Activated CD4-positive, alpha-beta memory T cell treated with anti-CD3 and anti-CD28 coated beads, Interleukin-2, amount 10 ng/mL, durations not matched to agents 7 days and 5 days (primary cell): ENCODE measurements around the gene TRMT61B. TPM values are rescaled to one million over a fixed set of nuclear protein-coding genes. Genes with fewer than 3 reads are reported as not detected.
A peak's percentile ranks its signal among the peaks of the same experiment; 100 is the strongest.

ENCODE experiments used
- CTCF ChIA-PET: fragments of 350-600 bp; sonication (Branson Sonifier 250); formaldehyde crosslinking; loops from one replicate; lab custom pipeline; 2021; ENCODE audit warnings: antibody characterized with exemption, inconsistent platforms; lab: Charles Lee
- POLR2A ChIA-PET: fragments of 350-600 bp; sonication (Branson Sonifier 250); formaldehyde crosslinking; loops from one replicate; lab custom pipeline; 2021; ENCODE audit warnings: antibody characterized with exemption; lab: Charles Lee
- DNase-seq: peaks from one replicate; pipeline ENCODE4 v3.0.0-alpha.2; 2020
- H3K27ac Mint-ChIP-seq: one replicate; pipeline ENCODE4 v1.8.0; 2021; ENCODE audit warnings: mild to moderate bottlenecking, mixed read lengths
- H3K27me3 Mint-ChIP-seq: one replicate; pipeline ENCODE4 v1.8.0; 2021; ENCODE audit warnings: mixed read lengths
- H3K36me3 Mint-ChIP-seq: one replicate; pipeline ENCODE4 v1.8.0; 2021; ENCODE audit warnings: low read depth, mixed read lengths
- H3K4me1 Mint-ChIP-seq: one replicate; pipeline ENCODE4 v1.8.0; 2021; ENCODE audit warnings: mixed read lengths
- H3K4me3 Mint-ChIP-seq: one replicate; pipeline ENCODE4 v1.8.0; 2021; ENCODE audit warnings: mild to moderate bottlenecking, mixed read lengths
- H3K9me3 Mint-ChIP-seq: one replicate; pipeline ENCODE4 v1.8.0; 2021; ENCODE audit warnings: mixed read lengths
- total RNA-seq, 2 experiments: library from RNA; stranded (reverse); gene quantifications; one replicate each; pipeline ENCODE4 v1.2.3, GENCODE V29; 2021

TRMT61B gene
- total RNA-seq: 10 to 100 TPM; 13.1 to 14.1 TPM

DNA sequence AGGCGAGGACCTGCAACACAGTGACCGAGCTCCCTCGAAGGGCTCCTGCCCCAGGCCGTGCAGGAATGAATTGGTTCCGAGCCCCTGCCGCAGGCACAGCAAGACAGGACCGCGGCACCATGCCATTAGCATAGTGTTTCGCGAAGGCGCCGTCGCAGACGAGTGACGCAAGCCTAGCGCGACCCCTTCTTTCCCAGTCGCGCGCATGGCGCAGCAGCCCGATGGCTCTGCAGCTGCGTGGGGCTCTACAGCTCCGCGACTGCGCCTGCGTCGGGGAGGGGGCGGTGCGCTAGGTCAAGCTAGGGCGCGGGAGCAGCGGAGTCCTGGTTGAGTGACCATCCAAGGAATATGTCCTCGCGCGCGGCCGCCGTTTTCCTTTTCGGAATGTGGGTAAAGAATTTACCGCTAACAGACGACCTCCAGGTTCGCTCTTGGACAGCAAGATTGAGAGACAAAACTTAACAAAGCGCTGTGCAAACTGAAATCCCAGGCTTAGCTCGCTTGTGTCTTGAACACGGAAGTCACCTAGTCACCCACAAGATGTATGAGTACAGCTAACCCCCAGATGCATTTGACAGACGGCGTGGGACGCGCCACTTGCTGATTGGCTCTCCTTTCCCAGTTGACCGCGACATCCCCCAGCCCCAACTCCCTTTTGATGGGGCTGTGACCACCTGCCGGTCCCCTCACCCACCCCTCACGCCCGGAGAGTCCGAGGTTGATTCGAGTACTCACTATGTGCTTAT, at the start of gene TRMT61B:
TSS of gene TRMT61B (minus strand) at position 164 of the 746 bp plus-strand sequence. CDS start at position 132, 32 bp downstream.
- H3K27me3 Mint-ChIP-seq: peaks cover 2% of the 10 kb centered on the region
- ChIA-PET CTCF (interaction anchor here (0.5 to 3.1 kb wide), 14 partner anchors 9 to 359 kb away, joined by 3 to 10 read pairs (median 3); partner anchors contain the start of gene WDR43), POLR2A (interaction anchor here (0.8 to 5.9 kb wide), 35 partner anchors 8 to 1820 kb away, joined by 3 to 114 read pairs (median 5); partner anchors contain the start of genes PPP1CB, SPDYA and WDR43)
- peaks cover 32% of the 10 kb centered on the region for H3K4me1 Mint-ChIP-seq
- peak; percentile 98 for DNase-seq
- H3K27ac Mint-ChIP-seq: peak within 1 kb of the TSS; percentile 95
- H3K4me3 Mint-ChIP-seq: peak within 1 kb of the TSS; percentile 96
- H3K36me3 Mint-ChIP-seq: peaks cover 11% of the 10 kb centered on the region
- no peaks in the 10 kb centered on the region for H3K9me3 Mint-ChIP-seq

GRCh38 chr2:28915939-28916338, 45.8 kb upstream of the TRMT61B start:
- POLR2A ChIA-PET: interaction anchor here (0.9 to 1.7 kb wide), 4 partner anchors 15 to 46 kb away, joined by 3 to 6 read pairs (median 4); partner anchors contain the start of gene TRMT61B

GRCh38 chr2:28909655-28910353, 39.7 kb upstream of the TRMT61B start:
- CTCF ChIA-PET: interaction anchor here (1.0 to 1.7 kb wide), 2 partner anchors 8 to 14 kb away, joined by 4 read pairs; no protein-coding TSS in a partner anchor
- no peak for DNase-seq
- no peaks in the 10 kb centered on the region for H3K27me3 Mint-ChIP-seq
- peaks cover 5% of the 10 kb centered on the region for H3K4me1 Mint-ChIP-seq
- H3K36me3 Mint-ChIP-seq: peaks cover 73% of the 10 kb centered on the region
- H3K9me3 Mint-ChIP-seq: no peaks in the 10 kb centered on the region
- no peak overlapping the region for H3K4me3 Mint-ChIP-seq
- H3K27ac Mint-ChIP-seq: no peak overlapping the region
- POLR2A ChIA-PET: interaction anchor here (1.1 to 2.3 kb wide), 4 partner anchors 8 to 40 kb away, joined by 3 to 9 read pairs (median 4); partner anchors contain the start of genes TRMT61B and WDR43

More at GRCh38 chr2:28915939-28916338, 45.8 kb upstream of the TRMT61B start:
- Mint-ChIP-seq H3K9me3 (no peaks in the 10 kb centered on the region), H3K4me3 (no peak overlapping the region), H3K36me3 (peaks cover 54% of the 10 kb centered on the region), H3K27ac (no peak overlapping the region), H3K27me3 (no peaks in the 10 kb centered on the region), H3K4me1 (peaks cover 11% of the 10 kb centered on the region)
- CTCF ChIA-PET: no interaction called here
- no peak for DNase-seq

GRCh38 chr2:28908172-28908571, 38.1 kb upstream of the TRMT61B start:
- peaks cover 7% of the 10 kb centered on the region for H3K4me1 Mint-ChIP-seq
- no peak overlapping the region for H3K4me3 Mint-ChIP-seq
- H3K27ac Mint-ChIP-seq: no peak overlapping the region
- H3K36me3 Mint-ChIP-seq: peaks cover 69% of the 10 kb centered on the region
- no peak for DNase-seq
- CTCF ChIA-PET: no interaction called here
- H3K27me3 Mint-ChIP-seq: no peaks in the 10 kb centered on the region
- POLR2A ChIA-PET: interaction anchor here (0.9 kb wide), 2 partner anchors 11 to 12 kb away, joined by 5 read pairs; no protein-coding TSS in a partner anchor
- no peaks in the 10 kb centered on the region for H3K9me3 Mint-ChIP-seq

DNA sequence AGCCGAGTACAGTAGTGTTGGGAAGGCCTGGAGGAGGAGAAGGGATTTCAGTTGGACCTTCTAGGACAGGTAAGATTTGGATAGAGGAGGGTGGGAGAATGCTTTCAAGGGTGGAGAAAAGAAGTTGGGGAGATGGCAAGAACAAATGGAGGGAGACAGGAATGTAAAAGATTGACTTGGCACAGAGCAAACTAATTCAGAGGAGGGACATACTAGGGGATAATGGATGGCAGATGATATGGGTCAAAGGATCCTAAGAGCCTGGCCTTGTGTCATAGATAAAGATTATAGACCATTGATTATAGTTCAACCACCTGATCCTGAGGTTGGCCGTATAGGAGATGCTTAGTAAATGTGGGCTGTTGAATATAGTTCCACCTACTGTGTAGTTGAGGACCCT, 36.7 kb upstream of the TRMT61B start:
- no peak overlapping the region for H3K4me3 Mint-ChIP-seq
- H3K27ac Mint-ChIP-seq: peak overlapping the region; percentile 21
- CTCF ChIA-PET: no interaction called here
- POLR2A ChIA-PET: no interaction called here
- H3K4me1 Mint-ChIP-seq: peaks cover 7% of the 10 kb centered on the region
- H3K9me3 Mint-ChIP-seq: no peaks in the 10 kb centered on the region
- H3K27me3 Mint-ChIP-seq: no peaks in the 10 kb centered on the region
- H3K36me3 Mint-ChIP-seq: peaks cover 67% of the 10 kb centered on the region
- DNase-seq: no peak

- Mint-ChIP-seq H3K9me3 (no peaks in the 10 kb centered on the region), H3K27me3 (no peaks in the 10 kb centered on the region), H3K36me3 (peaks cover 66% of the 10 kb centered on the region), H3K4me3 (no peak overlapping the region), H3K4me1 (peaks cover 9% of the 10 kb centered on the region), H3K27ac (peak overlapping the region; percentile 21)
- DNase-seq: no peak
- POLR2A ChIA-PET: no interaction called here
- CTCF ChIA-PET: no interaction called here
Observed at GRCh38 chr2:28906376-28906775, 36.3 kb upstream of the TRMT61B start.

- Mint-ChIP-seq H3K4me1 (peaks cover 17% of the 10 kb centered on the region), H3K4me3 (no peak overlapping the region), H3K27me3 (no peaks in the 10 kb centered on the region), H3K27ac (no peak overlapping the region), H3K9me3 (no peaks in the 10 kb centered on the region), H3K36me3 (peaks cover 67% of the 10 kb centered on the region)
- ChIA-PET CTCF (no interaction called here), POLR2A (interaction anchor here (0.7 to 3.0 kb wide), 2 partner anchors 10 to 37 kb away, joined by 3 to 30 read pairs; partner anchors contain the start of gene WDR43)
- no peak for DNase-seq
Observed at GRCh38 chr2:28905533-28905932, 35.4 kb upstream of the TRMT61B start.

DNA sequence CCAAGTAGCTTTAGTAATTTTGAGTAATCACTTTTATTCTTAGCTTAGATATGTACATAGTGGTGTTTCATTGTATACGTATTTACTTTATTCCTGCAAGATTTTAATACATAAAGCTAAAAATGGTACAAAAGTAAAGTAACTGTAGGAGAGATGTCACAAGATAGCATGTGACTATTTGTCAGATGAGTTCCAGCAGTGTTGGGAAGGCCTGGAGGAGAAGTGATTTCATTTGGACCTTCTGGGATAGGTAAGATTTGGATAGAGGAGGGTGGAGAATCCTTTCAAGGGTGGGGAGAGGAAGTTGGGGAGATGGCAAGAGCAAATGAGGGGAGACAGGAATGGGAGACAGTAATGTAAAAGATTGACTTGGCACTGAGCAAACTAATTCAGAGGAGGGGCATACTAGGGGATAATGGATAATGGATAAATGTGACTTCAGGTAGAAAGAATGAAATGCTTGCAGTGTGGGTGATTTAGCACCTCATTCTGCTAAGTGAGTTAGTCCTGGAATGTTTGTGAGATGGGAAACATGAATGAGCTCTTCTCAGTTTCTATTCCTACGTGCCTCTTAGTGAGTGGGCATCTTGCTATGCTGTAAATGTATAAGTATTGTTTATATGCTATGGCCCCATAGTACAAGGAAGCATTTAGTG, 34.8 kb upstream of the TRMT61B start:
- ChIA-PET CTCF (no interaction called here), POLR2A (interaction anchor here (0.7 to 3.0 kb wide), 2 partner anchors 10 to 36 kb away, joined by 3 to 30 read pairs; partner anchors contain the start of gene WDR43)
- Mint-ChIP-seq H3K4me3 (no peak overlapping the region), H3K9me3 (no peaks in the 10 kb centered on the region), H3K27me3 (no peaks in the 10 kb centered on the region), H3K36me3 (peaks cover 63% of the 10 kb centered on the region), H3K4me1 (peaks cover 20% of the 10 kb centered on the region), H3K27ac (no peak overlapping the region)
- no peak for DNase-seq

- no peak for DNase-seq
- H3K36me3 Mint-ChIP-seq: peaks cover 56% of the 10 kb centered on the region
- H3K27me3 Mint-ChIP-seq: no peaks in the 10 kb centered on the region
- no peaks in the 10 kb centered on the region for H3K9me3 Mint-ChIP-seq
- H3K27ac Mint-ChIP-seq: no peak overlapping the region
- CTCF ChIA-PET: no interaction called here
- H3K4me1 Mint-ChIP-seq: peaks cover 26% of the 10 kb centered on the region
- H3K4me3 Mint-ChIP-seq: no peak overlapping the region
- POLR2A ChIA-PET: interaction anchor here (3.0 kb wide), 1 partner anchor 9 kb away, joined by 30 read pairs; the partner anchor contains the start of gene WDR43
Observed at GRCh38 chr2:28904295-28904694, 34.2 kb upstream of the TRMT61B start.

GRCh38 chr2:28902584-28902983, 32.5 kb upstream of the TRMT61B start:
- peaks cover 42% of the 10 kb centered on the region for H3K4me1 Mint-ChIP-seq
- H3K9me3 Mint-ChIP-seq: no peaks in the 10 kb centered on the region
- DNase-seq: no peak
- peaks cover 41% of the 10 kb centered on the region for H3K36me3 Mint-ChIP-seq
- H3K27ac Mint-ChIP-seq: no peak overlapping the region
- CTCF ChIA-PET: interaction anchor here (1.4 kb wide), 1 partner anchor 7 kb away, joined by 4 read pairs; no protein-coding TSS in a partner anchor
- no peak overlapping the region for H3K4me3 Mint-ChIP-seq
- no peaks in the 10 kb centered on the region for H3K27me3 Mint-ChIP-seq
- POLR2A ChIA-PET: no interaction called here

DNA sequence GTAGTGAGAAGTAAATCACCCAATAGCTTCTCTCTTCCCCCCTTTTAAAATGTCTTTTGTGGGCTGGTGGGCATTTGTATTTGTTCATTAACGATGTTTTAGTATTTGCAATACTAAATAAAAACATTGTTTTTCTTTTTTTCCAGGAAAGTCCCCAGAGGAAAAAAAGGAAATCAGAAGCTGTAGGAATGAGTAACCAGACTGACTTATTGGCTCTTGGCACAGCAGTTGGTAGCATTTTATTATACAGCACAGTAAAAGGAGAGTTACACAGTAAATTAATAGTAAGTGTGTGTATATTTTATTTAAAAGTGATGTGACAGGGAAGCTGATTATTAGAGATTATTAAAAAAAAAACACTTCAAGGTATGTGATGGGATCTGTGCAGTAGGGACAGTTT, 31.7 kb upstream of the TRMT61B start:
- no peak for DNase-seq
- CTCF ChIA-PET: interaction anchor here (1.2 to 1.4 kb wide), 2 partner anchors 8 to 82 kb away, joined by 4 read pairs; no protein-coding TSS in a partner anchor
- Mint-ChIP-seq H3K27me3 (no peaks in the 10 kb centered on the region), H3K4me3 (no peak overlapping the region), H3K9me3 (no peaks in the 10 kb centered on the region), H3K36me3 (peaks cover 33% of the 10 kb centered on the region), H3K27ac (no peak overlapping the region), H3K4me1 (peaks cover 48% of the 10 kb centered on the region)
- POLR2A ChIA-PET: interaction anchor here (0.8 to 1.0 kb wide), 2 partner anchors 8 to 28 kb away, joined by 4 read pairs; no protein-coding TSS in a partner anchor

DNA sequence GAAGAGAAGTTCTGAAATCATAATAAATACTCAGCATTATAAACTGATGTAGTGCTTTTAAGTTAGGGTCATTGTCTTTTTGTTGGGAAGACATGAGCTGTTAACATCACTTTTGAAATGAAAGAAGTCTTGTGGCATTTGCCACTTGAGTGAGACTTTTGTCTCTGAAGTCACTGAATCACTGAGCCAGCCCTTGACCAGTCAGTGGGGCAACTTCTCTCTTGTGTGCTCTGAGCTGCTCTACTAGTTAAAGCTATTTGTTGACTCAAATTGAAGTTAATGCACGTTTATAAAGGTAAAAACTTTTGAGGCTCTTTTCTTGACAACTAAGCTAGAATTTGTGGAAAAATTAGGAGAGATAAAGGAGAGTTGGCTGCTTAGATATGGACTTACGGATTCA, 31.1 kb upstream of the TRMT61B start:
- Mint-ChIP-seq H3K27me3 (no peaks in the 10 kb centered on the region), H3K4me1 (peaks cover 53% of the 10 kb centered on the region), H3K4me3 (no peak overlapping the region), H3K9me3 (no peaks in the 10 kb centered on the region), H3K36me3 (peaks cover 27% of the 10 kb centered on the region), H3K27ac (no peak overlapping the region)
- ChIA-PET CTCF (interaction anchor here (1.2 to 1.4 kb wide), 2 partner anchors 9 to 81 kb away, joined by 4 read pairs; no protein-coding TSS in a partner anchor), POLR2A (interaction anchor here (1.0 to 1.7 kb wide), 3 partner anchors 8 to 31 kb away, joined by 4 to 8 read pairs (median 5); partner anchors contain the start of gene TRMT61B)
- no peak for DNase-seq
